Prostate gland (tissue), 2 donors: Measurements from ENCODE around the gene ANKRD6.

Experiments used
- POLR2A ChIP-seq: fragments of 450-650 bp; IDR thresholded peaks from one replicate; pipeline ENCODE4 v1.6.1; 2016; ENCODE audit warnings: antibody characterized with exemption, mild to moderate bottlenecking
- POLR2AphosphoS5 ChIP-seq: sonication (generic); formaldehyde crosslinking; IDR thresholded peaks from one replicate; pipeline ENCODE4 v1.6.1; 2017; ENCODE audit warnings: antibody characterized with exemption
- TF ChIP-seq, protein P1 (sequence below), 4 experiments: fragments of 200-600 bp in 2 of 4; fragments of 450-650 bp in 2 of 4; sonication (generic) in 2 of 4; IDR thresholded peaks; 1 replicate in 3 of 4; 2 replicates in 1 of 4; pipeline ENCODE4 v1.5.1; 2016 to 2019; ENCODE audit warnings: antibody characterized with exemption in 4 of 4, mild to moderate bottlenecking in 2 of 4, moderate library complexity in 2 of 4

DNA sequence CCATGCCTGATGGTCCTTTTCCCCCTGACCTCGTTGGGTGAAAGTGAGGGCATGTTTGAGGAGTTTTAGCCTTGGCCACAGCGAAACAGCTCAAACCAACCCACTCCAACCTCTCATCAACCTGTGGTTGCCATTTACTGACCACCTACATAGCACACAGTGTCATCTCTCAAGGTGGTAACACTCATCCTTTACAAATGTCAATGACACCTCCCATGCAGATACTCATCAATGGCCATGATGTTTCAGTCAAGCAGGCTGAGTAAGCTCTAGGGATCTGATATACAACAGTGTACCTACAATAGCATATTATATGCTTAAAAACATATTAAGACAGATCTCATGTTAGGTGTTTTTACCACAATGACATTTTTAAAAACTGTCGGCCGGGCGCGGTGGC lies 30.2 kb upstream of the ANKRD6 start:
- TF ChIP-seq POLR2A (no peak), POLR2AphosphoS5 (no peak)
- TF ChIP-seq, protein P1, sequence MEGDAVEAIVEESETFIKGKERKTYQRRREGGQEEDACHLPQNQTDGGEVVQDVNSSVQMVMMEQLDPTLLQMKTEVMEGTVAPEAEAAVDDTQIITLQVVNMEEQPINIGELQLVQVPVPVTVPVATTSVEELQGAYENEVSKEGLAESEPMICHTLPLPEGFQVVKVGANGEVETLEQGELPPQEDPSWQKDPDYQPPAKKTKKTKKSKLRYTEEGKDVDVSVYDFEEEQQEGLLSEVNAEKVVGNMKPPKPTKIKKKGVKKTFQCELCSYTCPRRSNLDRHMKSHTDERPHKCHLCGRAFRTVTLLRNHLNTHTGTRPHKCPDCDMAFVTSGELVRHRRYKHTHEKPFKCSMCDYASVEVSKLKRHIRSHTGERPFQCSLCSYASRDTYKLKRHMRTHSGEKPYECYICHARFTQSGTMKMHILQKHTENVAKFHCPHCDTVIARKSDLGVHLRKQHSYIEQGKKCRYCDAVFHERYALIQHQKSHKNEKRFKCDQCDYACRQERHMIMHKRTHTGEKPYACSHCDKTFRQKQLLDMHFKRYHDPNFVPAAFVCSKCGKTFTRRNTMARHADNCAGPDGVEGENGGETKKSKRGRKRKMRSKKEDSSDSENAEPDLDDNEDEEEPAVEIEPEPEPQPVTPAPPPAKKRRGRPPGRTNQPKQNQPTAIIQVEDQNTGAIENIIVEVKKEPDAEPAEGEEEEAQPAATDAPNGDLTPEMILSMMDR (IDR thresholded peaks at IDR 0.05) = no peak
